GM19238 (cell line): Measurements from ENCODE around the gene FUT8.
"Not testable (repeated sequence)": the region's sequence is repeated elsewhere in the genome, so short reads cannot be mapped to it uniquely, and the experiment has no call there.

ENCODE experiments used
- DNase-seq: peaks from one replicate; pipeline ENCODE4 v3.0.0; 2011; ENCODE audit warnings: low spot score; ENCODE audit not compliant: insufficient read length

FUT8 gene

GRCh38 chr14:65449647-65450046 lies 37.1 kb downstream of the FUT8 start:
- no peak for DNase-seq

- DNase-seq: no peak
Measured at GRCh38 chr14:65453807-65454480, 41.4 kb downstream of the FUT8 start.

- DNase-seq: no peak
Measured at GRCh38 chr14:65456247-65456646, 43.7 kb downstream of the FUT8 start.

- no peak for DNase-seq
Measured at GRCh38 chr14:65461730-65462129, 49.2 kb downstream of the FUT8 start.

- no peak for DNase-seq
Measured at GRCh38 chr14:65462411-65462810, 49.9 kb downstream of the FUT8 start.

- DNase-seq: no peak
Measured at GRCh38 chr14:65465584-65465983, 53.1 kb downstream of the FUT8 start.

GRCh38 chr14:65467926-65468325 lies 55.4 kb downstream of the FUT8 start:
- not testable (repeated sequence) for DNase-seq

GRCh38 chr14:65469903-65470302 lies 57.4 kb downstream of the FUT8 start:
- no peak for DNase-seq

GRCh38 chr14:65470404-65470880 lies 57.9 kb downstream of the FUT8 start:
- DNase-seq: no peak

GRCh38 chr14:65471038-65471878 lies 58.7 kb downstream of the FUT8 start:
- no peak for DNase-seq

GRCh38 chr14:65472189-65472588 lies 59.7 kb downstream of the FUT8 start:
- DNase-seq: no peak

- DNase-seq: no peak
Measured at GRCh38 chr14:65476273-65476941, 63.9 kb downstream of the FUT8 start.

- no peak for DNase-seq
Measured at GRCh38 chr14:65476942-65477318, 64.4 kb downstream of the FUT8 start.

- no peak for DNase-seq
Measured at GRCh38 chr14:65478017-65478416, 65.5 kb downstream of the FUT8 start.

- no peak for DNase-seq
Measured at GRCh38 chr14:65478596-65478995, 66.1 kb downstream of the FUT8 start.

- DNase-seq: no peak
Measured at GRCh38 chr14:65479386-65479785, 66.9 kb downstream of the FUT8 start.

GRCh38 chr14:65482757-65483438 lies 70.4 kb downstream of the FUT8 start:
- no peak for DNase-seq

GRCh38 chr14:65483647-65484046 lies 71.1 kb downstream of the FUT8 start:
- no peak for DNase-seq

- DNase-seq: no peak
Measured at GRCh38 chr14:65485516-65485915, 73.0 kb downstream of the FUT8 start.

GRCh38 chr14:65486863-65487262 lies 74.3 kb downstream of the FUT8 start:
- DNase-seq: no peak

GRCh38 chr14:65487783-65488494 lies 75.4 kb downstream of the FUT8 start:
- no peak for DNase-seq
